Uterus (tissue), 4 donors: ENCODE measurements around the gene ESRRG. TPM values are rescaled to one million over a fixed set of nuclear protein-coding genes. Genes with fewer than 3 reads are reported as not detected.
"Not testable (repeated sequence)": the region's sequence is repeated elsewhere in the genome, so short reads cannot be mapped to it uniquely, and the experiment has no call there.

Experiments
- DNase-seq, 2 donors: peaks; one replicate each; pipeline ENCODE4 v3.0.0-alpha.2; 2019 to 2020
- H3K27ac ChIP-seq, 2 donors: fragments of 200-600 bp; sonication (generic); 1 replicate in 1 of 2; 2 replicates in 1 of 2; pipeline ENCODE4 v1.5.1; 2016 to 2018
- H3K27me3 ChIP-seq, 2 donors: fragments of 200-600 bp; sonication (generic); one replicate each; pipeline ENCODE4 v1.5.1; 2018 to 2019; ENCODE audit warnings: control low read depth in 1 of 2
- H3K36me3 ChIP-seq, 2 donors: fragments of 200-600 bp; sonication (generic); one replicate each; pipeline ENCODE4 v1.5.1; 2019; ENCODE audit warnings: control low read depth in 1 of 2
- H3K4me1 ChIP-seq, 2 donors: fragments of 200-600 bp; sonication (generic); one replicate each; pipeline ENCODE4 v1.5.1; 2018 to 2019; ENCODE audit warnings: control low read depth in 1 of 2
- H3K4me3 ChIP-seq, 2 donors: fragments of 200-600 bp; sonication (generic); 1 replicate in 1 of 2; 2 replicates in 1 of 2; pipeline ENCODE4 v1.5.1; 2018 to 2019; ENCODE audit warnings: mild to moderate bottlenecking in 1 of 2
- H3K9me3 ChIP-seq, 2 donors: fragments of 200-600 bp; sonication (generic); one replicate each; pipeline ENCODE4 v1.5.1; 2019; ENCODE audit warnings: control low read depth in 1 of 2
- POLR2A ChIP-seq, 2 donors: fragments of 450-650 bp; IDR thresholded peaks; one replicate each; pipeline ENCODE4 v1.6.1; 2016; ENCODE audit warnings: antibody characterized with exemption in 2 of 2, mild to moderate bottlenecking in 1 of 2, moderate library complexity in 1 of 2
- intact Hi-C: fragments of 100-400 bp; cut with DNase I; formaldehyde crosslinking; loops from one replicate; pipeline ENCODE4 v1.15.1; 2023; ENCODE audit warnings: low total_unique reads
- total RNA-seq, 4 donors: library from RNA; depleted of rRNA in 3 of 4; stranded (reverse); fragments of >200 nt in 3 of 4; gene quantifications; one replicate each; pipeline versions ENCODE4 v1.1.0 to v1.2.4, GENCODE V29; 2014 to 2023
- TF ChIP-seq, protein P1 (sequence below), 4 experiments: fragments of 200-600 bp in 2 of 4; fragments of 450-650 bp in 2 of 4; sonication (generic) in 2 of 4; IDR thresholded peaks; one replicate each; pipeline ENCODE4 v1.5.1; 2016 to 2019; ENCODE audit warnings: antibody characterized with exemption in 4 of 4, mild to moderate bottlenecking in 2 of 4, moderate library complexity in 1 of 4
- donor health status: DM: yes; HTN: yes; CAD: no.

The ESRRG gene
- total RNA-seq, 4 donors from 2014 or later, result 0.21 to 14.6 (median 0.29) TPM; not detected in 1

GRCh38 chr1:216710598-216711333, 12.5 kb downstream of the ESRRG start:
- Histone ChIP-seq H3K9me3 (no peaks in the 10 kb centered on the region), H3K36me3 (no peaks in the 10 kb centered on the region), H3K27me3 (peaks cover 0 to 7% of the 10 kb centered on the region in 2 donors), H3K27ac (no peak overlapping the region), H3K4me1 (no peaks in the 10 kb centered on the region), H3K4me3 (no peak overlapping the region)
- TF ChIP-seq, protein P1, sequence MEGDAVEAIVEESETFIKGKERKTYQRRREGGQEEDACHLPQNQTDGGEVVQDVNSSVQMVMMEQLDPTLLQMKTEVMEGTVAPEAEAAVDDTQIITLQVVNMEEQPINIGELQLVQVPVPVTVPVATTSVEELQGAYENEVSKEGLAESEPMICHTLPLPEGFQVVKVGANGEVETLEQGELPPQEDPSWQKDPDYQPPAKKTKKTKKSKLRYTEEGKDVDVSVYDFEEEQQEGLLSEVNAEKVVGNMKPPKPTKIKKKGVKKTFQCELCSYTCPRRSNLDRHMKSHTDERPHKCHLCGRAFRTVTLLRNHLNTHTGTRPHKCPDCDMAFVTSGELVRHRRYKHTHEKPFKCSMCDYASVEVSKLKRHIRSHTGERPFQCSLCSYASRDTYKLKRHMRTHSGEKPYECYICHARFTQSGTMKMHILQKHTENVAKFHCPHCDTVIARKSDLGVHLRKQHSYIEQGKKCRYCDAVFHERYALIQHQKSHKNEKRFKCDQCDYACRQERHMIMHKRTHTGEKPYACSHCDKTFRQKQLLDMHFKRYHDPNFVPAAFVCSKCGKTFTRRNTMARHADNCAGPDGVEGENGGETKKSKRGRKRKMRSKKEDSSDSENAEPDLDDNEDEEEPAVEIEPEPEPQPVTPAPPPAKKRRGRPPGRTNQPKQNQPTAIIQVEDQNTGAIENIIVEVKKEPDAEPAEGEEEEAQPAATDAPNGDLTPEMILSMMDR (IDR thresholded peaks at IDR 0.05), result no peak
- TF ChIP-seq POLR2A (IDR thresholded peaks at IDR 0.05), result no peak
- DNase-seq, result no peak
- intact Hi-C loops, result no loop called here

DNA sequence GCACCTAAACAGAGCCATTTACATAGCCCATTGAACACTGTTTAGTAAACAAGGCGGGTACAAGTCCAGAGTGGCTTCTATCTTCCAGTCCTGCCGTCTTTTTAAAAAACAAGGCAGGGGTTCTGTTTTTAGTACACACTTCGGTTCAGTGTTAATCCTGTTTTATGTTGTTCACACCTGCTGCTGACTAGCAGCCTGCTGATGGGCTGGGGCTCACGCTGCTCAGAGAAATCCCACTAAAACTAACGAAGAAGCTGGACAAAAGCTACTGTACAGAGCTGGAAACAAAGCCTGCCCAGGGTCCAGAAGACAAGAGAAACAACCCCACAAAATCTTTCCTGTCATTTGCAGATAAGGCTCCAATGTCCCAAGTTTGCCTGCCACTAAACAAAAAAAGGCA, 13.2 kb downstream of the ESRRG start:
- DNase-seq, result no peak
- H3K27ac ChIP-seq, result no peak overlapping the region
- intact Hi-C loops, result no loop called here

GRCh38 chr1:216705676-216706075, 17.6 kb downstream of the ESRRG start:
- Histone ChIP-seq H3K4me3 (no peak overlapping the region), H3K4me1 (no peaks in the 10 kb centered on the region), H3K9me3 (no peaks in the 10 kb centered on the region), H3K27ac (no peak overlapping the region), H3K27me3 (no peaks in the 10 kb centered on the region), H3K36me3 (no peaks in the 10 kb centered on the region)
- intact Hi-C loops, result no loop called here
- DNase-seq, result no peak
- no peak for TF ChIP-seq POLR2A (IDR thresholded peaks at IDR 0.05)
- TF ChIP-seq, protein P1 (IDR thresholded peaks at IDR 0.05), result no peak

More for the DNA sequence above, 13.2 kb downstream of the ESRRG start:
- no peaks in the 10 kb centered on the region for H3K36me3 ChIP-seq
- H3K4me3 ChIP-seq, result no peak overlapping the region
- no peak for TF ChIP-seq POLR2A (IDR thresholded peaks at IDR 0.05)
- TF ChIP-seq, protein P1 (IDR thresholded peaks at IDR 0.05), result no peak
- H3K4me1 ChIP-seq, result no peaks in the 10 kb centered on the region
- no peaks in the 10 kb centered on the region for H3K9me3 ChIP-seq
- H3K27me3 ChIP-seq, result no peaks in the 10 kb centered on the region

- intact Hi-C loops, H3K27ac ChIP-seq, H3K9me3 ChIP-seq, H3K4me3 ChIP-seq, H3K27me3 ChIP-seq, H3K36me3 ChIP-seq, DNase-seq, H3K4me1 ChIP-seq: not testable (repeated sequence)
Measured at GRCh38 chr1:216704065-216704464, 19.2 kb downstream of the ESRRG start.

DNA sequence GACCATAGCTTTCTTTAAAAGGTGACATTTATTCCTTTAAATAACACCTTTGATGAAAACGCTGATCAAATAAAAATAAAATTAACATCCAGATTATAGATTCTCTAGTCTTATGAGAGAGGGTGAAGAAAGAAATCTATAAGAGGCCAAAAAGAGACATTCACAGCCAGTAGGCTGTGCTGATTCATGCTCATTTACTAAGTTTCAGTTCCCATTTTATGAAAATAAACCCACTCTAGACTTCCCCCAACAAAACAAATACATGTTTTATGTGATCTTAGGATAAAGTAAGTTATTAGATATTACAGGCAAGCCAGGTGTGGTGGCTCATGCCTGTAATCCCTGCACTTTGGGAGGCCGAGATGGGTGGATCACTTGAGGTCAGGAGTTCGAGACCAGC, 21.1 kb downstream of the ESRRG start:
- TF ChIP-seq, protein P1 (IDR thresholded peaks at IDR 0.05), result no peak
- no peak for TF ChIP-seq POLR2A (IDR thresholded peaks at IDR 0.05)
- Histone ChIP-seq H3K9me3 (no peaks in the 10 kb centered on the region), H3K27me3 (no peaks in the 10 kb centered on the region), H3K4me1 (no peaks in the 10 kb centered on the region), H3K36me3 (no peaks in the 10 kb centered on the region), H3K27ac (no peak overlapping the region), H3K4me3 (no peak overlapping the region)
- no peak for DNase-seq
- intact Hi-C loops, result no loop called here
